ENCODE data around the gene PM20D2. TPM values are rescaled to one million over a fixed set of nuclear protein-coding genes. Genes with fewer than 3 reads are reported as not detected.

PM20D2 gene
- total RNA-seq, 2 experiments from 2014 or later = 5.0 to 5.5 TPM

DNA sequence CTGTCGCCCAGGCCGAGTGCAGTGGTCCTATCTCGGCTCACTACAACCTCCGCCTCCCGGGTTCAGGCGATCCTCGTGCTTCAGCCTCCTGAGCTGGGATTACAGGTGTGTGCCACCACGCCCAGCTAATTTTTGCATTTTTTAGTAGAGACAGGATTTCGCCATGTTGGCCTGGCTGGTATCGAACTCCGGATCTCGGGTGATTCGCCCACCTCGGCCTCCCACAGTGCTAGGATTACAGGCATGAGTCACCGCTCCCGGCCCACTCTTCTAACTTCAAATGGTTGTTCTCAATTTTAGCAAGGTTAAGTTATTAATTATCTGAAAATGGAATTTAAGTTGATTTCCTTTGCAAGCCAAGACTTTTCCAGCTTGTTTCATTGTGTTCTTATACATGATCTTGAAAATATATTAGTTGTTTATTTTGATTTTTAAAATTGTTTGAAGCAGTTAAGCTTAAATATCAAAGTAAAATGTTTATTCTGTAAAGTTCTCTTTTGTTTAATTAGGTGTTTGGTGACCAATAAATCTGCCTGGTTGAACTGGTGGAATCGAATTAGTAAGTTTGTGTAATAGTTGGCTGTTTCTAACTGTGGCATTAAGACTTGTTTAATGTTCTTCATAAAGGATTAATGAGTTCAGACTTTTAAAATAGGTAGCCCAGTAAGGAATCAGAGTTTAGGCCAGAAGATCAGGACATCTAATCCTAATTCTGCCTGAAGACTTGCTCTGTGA lies 2.3 kb downstream of the PM20D2 start:
- ChIA-PET CTCF (interaction anchor here (1.0 to 1.7 kb wide), 3 partner anchors 10 to 165 kb away, joined by 3 to 6 read pairs (median 4); partner anchors contain the start of gene PNRC1), POLR2A (interaction anchor here (0.6 to 8.8 kb wide), 4 partner anchors 10 to 209 kb away, joined by 3 to 178 read pairs (median 4); partner anchors contain the start of gene PNRC1)
- Mint-ChIP-seq H3K36me3 (ENCODE audit: low read depth) (peaks cover 17% of the 10 kb centered on the region), H3K4me3 (no peak overlapping the region), H3K27me3 (peaks cover 16% of the 10 kb centered on the region), H3K4me1 (peaks cover 34% of the 10 kb centered on the region), H3K9me3 (no peaks in the 10 kb centered on the region), H3K27ac (no peak overlapping the region)
- no peak for DNase-seq

DNA sequence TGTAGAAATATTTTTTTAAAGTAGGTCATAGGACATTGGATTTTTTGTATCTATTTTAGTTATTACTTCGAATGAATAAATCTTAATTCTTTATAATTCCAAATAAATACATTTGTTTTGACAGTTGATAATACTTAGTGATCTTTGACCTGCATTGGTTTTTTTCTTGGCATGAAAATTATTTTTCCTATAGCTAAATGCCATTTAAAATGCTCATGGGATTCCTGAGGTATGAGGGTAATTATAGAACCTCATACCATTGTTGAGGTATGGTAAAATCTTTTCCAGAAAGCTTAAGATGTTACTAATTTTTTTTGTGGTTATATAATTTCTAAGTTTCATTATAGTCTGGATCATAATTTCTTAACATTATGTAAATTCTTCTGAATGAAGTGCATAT lies 8.3 kb downstream of the PM20D2 start:
- Mint-ChIP-seq H3K9me3 (no peaks in the 10 kb centered on the region), H3K36me3 (ENCODE audit: low read depth) (peaks cover 11% of the 10 kb centered on the region), H3K4me1 (no peaks in the 10 kb centered on the region), H3K4me3 (no peak overlapping the region), H3K27me3 (no peaks in the 10 kb centered on the region), H3K27ac (no peak overlapping the region)
- ChIA-PET POLR2A (interaction anchor here (1.0 kb wide), 1 partner anchor 74 kb away, joined by 4 read pairs; the partner anchor contains the start of gene PNRC1), CTCF (interaction anchor here (1.6 kb wide), 1 partner anchor 9 kb away, joined by 5 read pairs; the partner anchor contains the start of gene PM20D2)
- DNase-seq = no peak

DNA sequence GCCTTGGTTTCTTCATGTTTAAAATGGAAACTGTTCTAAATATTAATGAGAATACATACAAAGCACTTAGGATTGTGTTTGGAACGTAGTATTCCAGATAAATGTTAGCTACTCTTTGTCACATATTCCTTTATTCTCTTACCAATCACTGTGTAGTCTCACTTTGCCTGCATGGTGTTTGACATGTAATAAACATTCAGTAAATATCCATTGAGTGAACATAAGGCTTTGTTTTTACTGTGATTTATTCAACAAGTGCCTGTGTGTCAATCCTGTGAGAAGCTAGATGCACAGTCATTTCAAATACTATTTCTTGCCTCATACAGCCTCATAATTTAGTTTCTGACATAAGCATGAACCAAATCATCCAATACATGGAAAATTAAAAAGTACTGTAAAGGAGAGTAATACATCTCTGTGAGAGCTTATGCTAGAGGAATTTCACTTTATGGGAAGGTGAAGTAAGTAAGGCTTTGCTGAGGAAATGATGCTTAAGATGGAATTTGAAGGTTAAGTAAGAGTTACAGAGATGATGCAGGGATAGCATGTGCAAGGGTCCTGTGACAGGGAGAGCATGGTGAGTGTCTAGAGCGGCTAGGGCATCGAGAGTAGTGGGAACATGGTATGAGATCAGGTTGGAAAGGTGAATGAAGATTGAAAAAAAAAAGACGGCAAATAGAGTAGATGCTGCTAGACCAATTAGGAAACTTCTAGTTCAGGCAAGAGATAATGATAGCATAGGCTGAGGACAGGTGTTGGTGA lies 14.7 kb downstream of the PM20D2 start:
- H3K27ac Mint-ChIP-seq = no peak overlapping the region
- H3K4me3 Mint-ChIP-seq = no peak overlapping the region
- ChIA-PET POLR2A (interaction anchor here (0.9 kb wide), 1 partner anchor 80 kb away, joined by 3 read pairs; the partner anchor contains the start of gene PNRC1), CTCF (no interaction called here)
- H3K36me3 Mint-ChIP-seq (ENCODE audit: low read depth) = peaks cover 13% of the 10 kb centered on the region
- DNase-seq = no peak
- no peaks in the 10 kb centered on the region for H3K27me3 Mint-ChIP-seq
- no peaks in the 10 kb centered on the region for H3K9me3 Mint-ChIP-seq
- H3K4me1 Mint-ChIP-seq = no peaks in the 10 kb centered on the region

DNA sequence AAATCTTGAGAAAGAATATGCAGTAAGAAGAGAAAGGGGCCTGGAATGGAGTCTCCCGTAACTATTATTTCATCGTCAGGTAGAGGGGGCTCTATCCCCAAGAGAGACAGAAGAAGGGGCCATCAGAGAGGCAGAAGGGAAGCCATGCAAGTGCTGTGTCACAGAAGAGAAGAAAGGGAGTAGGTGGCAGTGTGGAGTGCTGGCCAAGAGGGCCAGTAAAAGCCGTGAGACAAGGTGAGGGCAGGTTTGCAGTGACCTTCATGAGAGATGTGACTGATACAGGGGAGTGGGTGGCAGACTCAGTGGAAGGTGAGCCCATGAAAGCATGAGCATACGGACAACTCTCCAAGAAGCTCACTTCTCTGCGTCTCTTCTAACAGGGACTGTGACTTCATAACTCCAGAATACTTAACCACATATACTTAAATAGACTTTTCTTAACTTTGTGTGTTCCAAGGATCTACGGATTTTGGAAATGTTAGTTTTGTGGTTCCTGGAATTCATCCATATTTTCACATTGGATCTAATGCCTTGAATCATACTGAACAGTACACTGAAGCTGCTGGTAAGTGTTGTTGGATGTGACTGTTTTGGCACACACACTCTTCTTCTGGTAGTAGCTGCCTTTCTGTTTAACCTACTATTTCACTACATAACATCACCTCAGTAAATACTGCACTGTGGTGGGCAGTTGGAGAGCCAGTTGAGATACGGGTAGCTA lies 15.6 kb downstream of the PM20D2 start:
- ChIA-PET POLR2A (no interaction called here), CTCF (no interaction called here)
- Mint-ChIP-seq H3K9me3 (no peaks in the 10 kb centered on the region), H3K36me3 (ENCODE audit: low read depth) (peaks cover 13% of the 10 kb centered on the region), H3K4me1 (no peaks in the 10 kb centered on the region), H3K4me3 (no peak overlapping the region), H3K27ac (no peak overlapping the region), H3K27me3 (no peaks in the 10 kb centered on the region)
- no peak for DNase-seq

DNA sequence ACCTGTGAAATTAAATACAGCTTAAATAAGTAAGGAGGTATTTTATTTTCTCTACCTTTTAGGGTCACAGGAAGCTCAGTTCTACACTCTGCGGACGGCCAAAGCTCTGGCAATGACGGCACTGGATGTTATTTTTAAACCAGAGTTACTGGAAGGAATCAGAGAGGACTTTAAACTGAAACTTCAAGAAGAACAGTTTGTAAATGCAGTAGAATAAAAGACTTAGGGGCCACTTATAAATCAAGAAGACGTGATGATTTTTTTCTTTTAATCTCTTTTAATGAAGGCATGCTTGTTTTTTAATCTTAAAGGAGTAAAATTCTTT lies 16.2 kb downstream of the PM20D2 start:
- Mint-ChIP-seq H3K9me3 (no peaks in the 10 kb centered on the region), H3K27ac (no peak overlapping the region), H3K36me3 (ENCODE audit: low read depth) (peaks cover 13% of the 10 kb centered on the region), H3K27me3 (no peaks in the 10 kb centered on the region), H3K4me1 (no peaks in the 10 kb centered on the region), H3K4me3 (no peak overlapping the region)
- POLR2A ChIA-PET = no interaction called here
- no peak for DNase-seq
- CTCF ChIA-PET = interaction anchor here (0.5 to 1.2 kb wide), 3 partner anchors 12 to 210 kb away, joined by 3 to 5 read pairs (median 3); no protein-coding TSS in a partner anchor

- Mint-ChIP-seq H3K27me3 (peaks cover 2% of the 10 kb centered on the region), H3K4me3 (no peak overlapping the region), H3K9me3 (no peaks in the 10 kb centered on the region), H3K36me3 (ENCODE audit: low read depth) (no peaks in the 10 kb centered on the region), H3K27ac (no peak overlapping the region), H3K4me1 (no peaks in the 10 kb centered on the region)
- no peak for DNase-seq
- POLR2A ChIA-PET = interaction anchor here (0.6 kb wide), 1 partner anchor 33 kb away, joined by 4 read pairs; no protein-coding TSS in a partner anchor
- CTCF ChIA-PET = no interaction called here
Measured at GRCh38 chr6:89172131-89172530, 26.3 kb downstream of the PM20D2 start.

DNA sequence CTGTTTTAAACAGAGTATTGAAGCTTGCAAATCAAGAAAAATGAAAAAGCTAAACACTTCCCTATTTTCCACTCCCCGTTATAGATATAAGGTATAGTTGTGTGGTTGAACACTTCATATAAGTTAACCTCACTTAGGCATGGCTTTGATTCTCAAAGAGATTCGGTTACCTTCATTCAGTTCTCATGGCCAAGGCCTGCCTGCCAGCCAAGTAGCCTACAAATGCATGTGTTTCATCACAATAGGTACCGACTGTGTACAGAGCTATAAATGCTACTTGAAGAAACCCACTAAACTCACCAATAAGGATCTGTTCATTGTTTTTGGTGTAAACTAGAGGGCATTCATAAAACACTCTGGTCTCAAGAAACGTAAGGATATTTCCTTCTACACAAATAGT lies 27.8 kb downstream of the PM20D2 start:
- no peak for DNase-seq
- Mint-ChIP-seq H3K9me3 (no peaks in the 10 kb centered on the region), H3K4me1 (no peaks in the 10 kb centered on the region), H3K4me3 (no peak overlapping the region), H3K36me3 (ENCODE audit: low read depth) (no peaks in the 10 kb centered on the region), H3K27ac (no peak overlapping the region), H3K27me3 (peaks cover 2% of the 10 kb centered on the region)
- ChIA-PET CTCF (no interaction called here), POLR2A (no interaction called here)

DNA sequence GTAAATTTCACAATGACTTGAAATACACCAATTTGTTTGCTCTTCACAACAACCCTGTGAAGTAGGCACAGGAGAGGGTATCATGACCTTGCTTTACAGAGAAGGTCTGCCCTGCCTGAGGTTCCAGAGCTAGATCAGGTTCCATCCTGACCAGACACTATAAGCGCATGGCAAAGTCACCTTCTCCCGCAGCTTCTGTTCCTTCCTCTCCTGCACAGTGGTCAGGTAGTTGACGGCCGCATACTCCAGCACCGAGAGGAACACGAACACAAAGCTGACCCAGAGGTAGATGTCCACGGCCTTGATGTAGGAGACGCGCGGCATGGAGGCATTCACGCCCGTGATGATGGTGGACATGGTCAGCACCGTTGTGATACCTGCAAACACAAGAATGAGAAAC lies 34.3 kb downstream of the PM20D2 start:
- no peak overlapping the region for H3K27ac Mint-ChIP-seq
- no peaks in the 10 kb centered on the region for H3K4me1 Mint-ChIP-seq
- no peaks in the 10 kb centered on the region for H3K9me3 Mint-ChIP-seq
- DNase-seq = no peak
- H3K27me3 Mint-ChIP-seq = peaks cover 9% of the 10 kb centered on the region
- ChIA-PET POLR2A (no interaction called here), CTCF (interaction anchor here (1.0 kb wide), 1 partner anchor 18 kb away, joined by 3 read pairs; no protein-coding TSS in a partner anchor)
- no peaks in the 10 kb centered on the region for H3K36me3 Mint-ChIP-seq (ENCODE audit: low read depth)
- H3K4me3 Mint-ChIP-seq = no peak overlapping the region

GRCh38 chr6:89180971-89181370 lies 35.1 kb downstream of the PM20D2 start:
- DNase-seq = no peak
- ChIA-PET CTCF (interaction anchor here (0.6 kb wide), 1 partner anchor 9 kb away, joined by 3 read pairs; no protein-coding TSS in a partner anchor), POLR2A (no interaction called here)
- H3K27me3 Mint-ChIP-seq = peaks cover 12% of the 10 kb centered on the region
- H3K4me3 Mint-ChIP-seq = no peak overlapping the region
- H3K4me1 Mint-ChIP-seq = no peaks in the 10 kb centered on the region
- no peak overlapping the region for H3K27ac Mint-ChIP-seq
- H3K36me3 Mint-ChIP-seq (ENCODE audit: low read depth) = no peaks in the 10 kb centered on the region
- H3K9me3 Mint-ChIP-seq = no peaks in the 10 kb centered on the region

- Mint-ChIP-seq H3K4me1 (no peaks in the 10 kb centered on the region), H3K36me3 (ENCODE audit: low read depth) (no peaks in the 10 kb centered on the region), H3K4me3 (no peak overlapping the region), H3K9me3 (no peaks in the 10 kb centered on the region), H3K27ac (no peak overlapping the region), H3K27me3 (peaks cover 12% of the 10 kb centered on the region)
- no peak for DNase-seq
- CTCF ChIA-PET = no interaction called here
- POLR2A ChIA-PET = no interaction called here
Measured at GRCh38 chr6:89183294-89183693, 37.4 kb downstream of the PM20D2 start.

DNA sequence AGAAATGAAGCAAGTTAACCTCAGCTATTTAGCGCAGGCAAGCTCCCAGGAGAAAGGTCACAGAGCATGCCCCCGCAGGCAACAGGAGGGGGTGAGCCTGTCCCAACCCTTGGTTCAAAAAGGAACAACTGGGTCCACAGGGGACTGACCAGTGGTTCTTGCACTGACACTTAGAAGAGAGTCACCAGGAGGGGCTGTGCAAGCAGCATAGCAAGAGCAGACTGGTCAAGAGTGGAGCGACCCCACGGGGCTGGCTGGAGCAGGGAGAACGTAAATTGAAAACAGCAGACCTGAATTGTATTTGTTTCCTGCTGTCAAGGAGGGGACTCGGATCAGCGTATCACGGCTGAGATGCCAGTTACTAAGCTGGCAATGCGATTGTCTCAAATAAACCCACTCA lies 38.5 kb downstream of the PM20D2 start:
- ChIA-PET POLR2A (no interaction called here), CTCF (no interaction called here)
- no peak overlapping the region for H3K27ac Mint-ChIP-seq
- H3K27me3 Mint-ChIP-seq = peaks cover 13% of the 10 kb centered on the region
- no peaks in the 10 kb centered on the region for H3K36me3 Mint-ChIP-seq (ENCODE audit: low read depth)
- no peak overlapping the region for H3K4me3 Mint-ChIP-seq
- no peaks in the 10 kb centered on the region for H3K4me1 Mint-ChIP-seq
- no peaks in the 10 kb centered on the region for H3K9me3 Mint-ChIP-seq
- DNase-seq = no peak

DNA sequence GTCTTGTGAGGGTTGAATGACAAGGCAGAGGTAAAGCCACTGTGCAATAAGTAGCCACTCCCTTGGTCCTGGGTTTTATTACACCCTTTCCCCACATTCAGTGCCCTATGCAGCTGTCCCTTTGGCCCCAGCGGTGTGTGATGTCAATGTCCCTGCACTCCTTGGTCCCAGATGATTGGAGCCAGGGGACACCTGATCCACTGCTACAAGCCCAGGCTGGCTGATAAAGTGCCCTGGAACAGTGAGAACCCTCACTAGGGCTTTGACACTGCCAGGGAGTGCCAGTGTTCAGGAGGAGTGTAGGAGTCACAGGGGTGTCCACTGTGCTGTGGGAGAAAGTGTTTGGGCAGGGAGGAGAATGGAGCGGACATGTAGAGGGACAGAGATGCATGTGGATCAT lies 40.9 kb downstream of the PM20D2 start:
- CTCF ChIA-PET = no interaction called here
- POLR2A ChIA-PET = no interaction called here

DNA sequence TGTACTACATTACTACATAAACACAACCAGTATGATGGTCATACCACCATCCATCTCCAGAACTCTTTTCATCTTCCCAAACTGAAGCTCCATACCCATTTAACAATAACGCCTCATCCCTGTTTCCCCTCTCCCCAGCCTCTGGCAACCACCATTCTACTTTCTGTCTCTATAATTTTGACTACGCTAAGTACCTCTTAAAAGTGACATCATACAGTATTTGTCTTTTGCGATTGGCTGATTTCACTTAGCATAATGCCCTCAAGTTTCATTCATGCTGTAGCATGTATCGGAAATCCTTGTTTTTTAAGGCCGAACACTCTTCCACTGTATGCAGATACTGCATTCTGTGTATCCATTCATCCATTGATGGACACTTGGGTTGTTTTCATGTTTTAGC lies 41.6 kb downstream of the PM20D2 start:
- POLR2A ChIA-PET = no interaction called here
- DNase-seq = no peak
- no peak overlapping the region for H3K4me3 Mint-ChIP-seq
- peaks cover 9% of the 10 kb centered on the region for H3K27me3 Mint-ChIP-seq
- H3K36me3 Mint-ChIP-seq (ENCODE audit: low read depth) = no peaks in the 10 kb centered on the region
- no peak overlapping the region for H3K27ac Mint-ChIP-seq
- H3K4me1 Mint-ChIP-seq = no peaks in the 10 kb centered on the region
- CTCF ChIA-PET = no interaction called here
- no peaks in the 10 kb centered on the region for H3K9me3 Mint-ChIP-seq

More for the DNA sequence above, 40.9 kb downstream of the PM20D2 start:
- Mint-ChIP-seq H3K27me3 (peaks cover 10% of the 10 kb centered on the region), H3K4me1 (no peaks in the 10 kb centered on the region), H3K27ac (no peak overlapping the region), H3K9me3 (no peaks in the 10 kb centered on the region), H3K4me3 (no peak overlapping the region), H3K36me3 (ENCODE audit: low read depth) (no peaks in the 10 kb centered on the region)
- no peak for DNase-seq

Data from activated CD4-positive, alpha-beta memory T cell treated with anti-CD3 and anti-CD28 coated beads, Interleukin-2, amount 10 ng/mL, durations not matched to agents 7 days and 5 days (primary cell).